Smooth muscle cell (in vitro differentiated cells): ENCODE data around the gene TNFSF18. TPM values are rescaled to one million over a fixed set of nuclear protein-coding genes. Genes with fewer than 3 reads are reported as not detected.

Experiments used
- DNase-seq: peaks from one replicate; lab custom pipeline; 2025; ENCODE audit not compliant: unreplicated experiment; lab: John Stamatoyannopoulos, UW
- H2AFZ ChIP-seq: fragments of 200-600 bp; sonication (generic); 2 replicates; pipeline ENCODE4 v1.6.0; 2016; ENCODE audit warnings: antibody characterized with exemption, low read depth, mild to moderate bottlenecking
- H3F3A ChIP-seq: fragments of 200-600 bp; sonication (generic); 2 replicates; pipeline ENCODE4 v1.6.0; 2017; ENCODE audit warnings: antibody characterized with exemption, low read depth
- H3K27ac ChIP-seq: fragments of 200-600 bp; sonication (generic); 2 replicates; pipeline ENCODE4 v1.5.1; 2016; ENCODE audit warnings: low read depth, mild to moderate bottlenecking
- H3K27me3 ChIP-seq: fragments of 200-600 bp; sonication (generic); 2 replicates; pipeline ENCODE4 v1.6.1; 2016; ENCODE audit warnings: low read depth, mild to moderate bottlenecking
- H3K36me3 ChIP-seq: fragments of 200-600 bp; sonication (generic); 2 replicates; pipeline ENCODE4 v1.5.1; 2016; ENCODE audit warnings: low read depth
- H3K4me1 ChIP-seq: fragments of 200-600 bp; sonication (generic); 2 replicates; pipeline ENCODE4 v1.5.1; 2016; ENCODE audit warnings: low read depth
- H3K4me2 ChIP-seq: fragments of 200-600 bp; sonication (generic); 2 replicates; pipeline ENCODE4 v1.6.0; 2016; ENCODE audit warnings: mild to moderate bottlenecking
- H3K4me3 ChIP-seq: fragments of 200-600 bp; sonication (generic); 2 replicates; pipeline ENCODE4 v1.5.1; 2016; ENCODE audit warnings: mild to moderate bottlenecking
- H3K79me2 ChIP-seq: fragments of 200-600 bp; sonication (generic); 2 replicates; pipeline ENCODE4 v1.6.0; 2016; ENCODE audit warnings: low read depth, mild to moderate bottlenecking
- H3K9ac ChIP-seq: fragments of 200-600 bp; sonication (generic); 2 replicates; pipeline ENCODE4 v1.6.0; 2016; ENCODE audit warnings: low read depth
- H3K9me3 ChIP-seq: fragments of 200-600 bp; sonication (generic); replicated peaks from 2 replicates; pipeline ENCODE4 v1.5.1; 2016; ENCODE audit warnings: low read depth
- H4K20me1 ChIP-seq: fragments of 200-600 bp; sonication (generic); 2 replicates; pipeline ENCODE4 v1.6.0; 2016; ENCODE audit warnings: low read depth
- CTCF ChIP-seq: fragments of 200-600 bp; sonication (generic); IDR thresholded peaks from 2 replicates; pipeline ENCODE4 v1.5.1; 2017; ENCODE audit warnings: borderline replicate concordance, mild to moderate bottlenecking, antibody characterized with exemption; ENCODE audit not compliant: insufficient read depth, poor library complexity, severe bottlenecking
- WGBS: methylation state at CpG from one replicate; pipeline ENCODE4 v1.1.7; 2016; ENCODE audit warnings: low lambda C conversion rate; 5-methylcytosine and 5-hydroxymethylcytosine counted together
- polyA plus RNA-seq: library from polyadenylated mRNA; unstranded; fragments of >200 nt; fragmentation: Nextera tagmentation; extraction: Ambion mirVana; gene quantifications from 2 replicates; pipeline ENCODE4 v1.2.1, GENCODE V29; 2016
- total RNA-seq: library from RNA; depleted of rRNA; stranded (reverse); fragments of >200 nt; gene quantifications from 2 replicates; pipeline ENCODE4 v1.2.3, GENCODE V29; 2014

Gene TNFSF18
- total and polyA plus RNA-seq, 2 experiments from 2014 or later = 0.23 TPM; not detected in 1

DNA sequence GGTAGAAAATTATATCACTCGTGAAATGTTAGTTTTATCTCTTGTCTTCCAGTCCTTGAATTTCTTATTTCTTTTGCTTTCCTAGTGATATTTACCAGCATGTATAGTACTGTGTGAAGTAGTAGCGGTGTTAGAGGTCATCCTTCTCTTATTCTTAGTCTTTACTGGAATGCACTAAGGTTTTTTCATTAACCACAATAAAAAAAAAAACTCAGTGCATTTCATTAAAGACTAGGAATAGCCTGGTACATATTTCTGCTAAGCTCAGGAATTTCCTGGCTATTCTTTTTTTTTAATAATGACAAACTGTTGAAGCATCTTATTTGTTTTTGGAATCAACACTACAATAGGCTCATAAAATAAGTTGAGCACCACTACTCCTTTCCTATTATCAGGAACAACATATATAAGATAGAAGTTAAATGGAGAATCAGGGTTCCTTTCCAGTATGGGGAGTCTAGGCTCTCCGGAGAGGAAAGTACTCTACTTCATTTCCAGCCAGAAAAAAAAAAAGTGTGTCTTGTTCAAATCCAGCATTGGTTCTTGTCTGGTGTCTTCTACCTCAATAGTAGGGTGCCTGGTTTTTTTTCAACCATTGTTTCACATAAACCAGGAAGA is 60.0 kb downstream of the TNFSF18 start:
- H3K27me3 ChIP-seq = no peaks in the 10 kb centered on the region
- H3K4me2 ChIP-seq = no peak overlapping the region
- TF ChIP-seq CTCF = no peak
- no peak for DNase-seq
- H3K79me2 ChIP-seq = no peaks in the 10 kb centered on the region
- H2AFZ ChIP-seq = no peak overlapping the region
- no peaks in the 10 kb centered on the region for H3K36me3 ChIP-seq
- H3K9ac ChIP-seq = no peak overlapping the region
- no peaks in the 10 kb centered on the region for H3F3A ChIP-seq
- H3K4me1 ChIP-seq = no peaks in the 10 kb centered on the region
- no peak overlapping the region for H3K4me3 ChIP-seq
- 79% methylated on average over 3 of the region's 3 CpGs for WGBS
- no peaks in the 10 kb centered on the region for H4K20me1 ChIP-seq
- no peaks in the 10 kb centered on the region for H3K9me3 ChIP-seq
- no peak overlapping the region for H3K27ac ChIP-seq

Other genes with a start within 250 kb of the TNFSF18 start
- 4.5 and 5.6 TPM in 2 replicates for gene TNFSF4, start 156.4 kb upstream of the TNFSF18 start, total RNA-seq
- 1.0 and 2.1 TPM in 2 replicates for gene TNFSF4, start 156.4 kb upstream of the TNFSF18 start, polyA plus RNA-seq